ENCODE measurements around the gene HDAC4.

The HDAC4 gene

DNA sequence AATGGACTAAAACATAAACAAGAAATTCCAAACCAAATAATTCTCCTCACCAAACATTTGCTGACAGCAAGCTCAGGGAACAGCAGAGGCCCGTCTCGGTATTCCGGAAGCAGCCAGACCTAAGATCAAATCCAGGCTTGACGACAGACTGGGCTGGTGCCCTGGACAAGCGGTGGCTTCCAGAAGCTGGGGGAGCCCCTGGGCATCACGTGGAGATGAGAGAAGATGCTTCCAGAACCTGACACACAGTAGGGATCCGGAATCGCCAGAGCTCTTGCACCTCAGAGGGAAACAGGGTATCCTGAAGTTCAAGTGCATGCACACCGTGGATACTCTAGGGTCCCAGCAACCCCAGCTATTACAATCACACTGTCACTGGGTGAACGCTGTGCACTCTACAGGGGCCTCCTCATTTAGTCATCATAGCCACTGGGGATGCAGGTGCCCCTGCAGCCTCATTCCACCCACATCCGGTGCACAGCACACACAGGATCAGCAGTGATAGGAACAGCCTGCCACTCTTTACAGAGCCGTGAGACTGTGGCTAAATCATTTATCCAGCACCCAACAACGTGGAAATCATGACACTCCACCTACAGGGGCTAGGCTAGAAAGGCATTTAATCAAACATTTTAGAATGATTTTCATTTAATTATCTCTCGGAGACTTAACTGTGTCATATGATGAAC lies 102.6 kb downstream of the HDAC4 start:
- TF ChIP-seq SPI1 (IDR thresholded peaks at IDR 0.05; ENCODE audit: borderline replicate concordance, low read depth) = no peak
- TF ChIP-seq, protein P1, sequence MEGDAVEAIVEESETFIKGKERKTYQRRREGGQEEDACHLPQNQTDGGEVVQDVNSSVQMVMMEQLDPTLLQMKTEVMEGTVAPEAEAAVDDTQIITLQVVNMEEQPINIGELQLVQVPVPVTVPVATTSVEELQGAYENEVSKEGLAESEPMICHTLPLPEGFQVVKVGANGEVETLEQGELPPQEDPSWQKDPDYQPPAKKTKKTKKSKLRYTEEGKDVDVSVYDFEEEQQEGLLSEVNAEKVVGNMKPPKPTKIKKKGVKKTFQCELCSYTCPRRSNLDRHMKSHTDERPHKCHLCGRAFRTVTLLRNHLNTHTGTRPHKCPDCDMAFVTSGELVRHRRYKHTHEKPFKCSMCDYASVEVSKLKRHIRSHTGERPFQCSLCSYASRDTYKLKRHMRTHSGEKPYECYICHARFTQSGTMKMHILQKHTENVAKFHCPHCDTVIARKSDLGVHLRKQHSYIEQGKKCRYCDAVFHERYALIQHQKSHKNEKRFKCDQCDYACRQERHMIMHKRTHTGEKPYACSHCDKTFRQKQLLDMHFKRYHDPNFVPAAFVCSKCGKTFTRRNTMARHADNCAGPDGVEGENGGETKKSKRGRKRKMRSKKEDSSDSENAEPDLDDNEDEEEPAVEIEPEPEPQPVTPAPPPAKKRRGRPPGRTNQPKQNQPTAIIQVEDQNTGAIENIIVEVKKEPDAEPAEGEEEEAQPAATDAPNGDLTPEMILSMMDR (IDR thresholded peaks at IDR 0.05; ENCODE audit: insufficient read depth, low read length) = no peak
- TF ChIP-seq, protein P2, sequence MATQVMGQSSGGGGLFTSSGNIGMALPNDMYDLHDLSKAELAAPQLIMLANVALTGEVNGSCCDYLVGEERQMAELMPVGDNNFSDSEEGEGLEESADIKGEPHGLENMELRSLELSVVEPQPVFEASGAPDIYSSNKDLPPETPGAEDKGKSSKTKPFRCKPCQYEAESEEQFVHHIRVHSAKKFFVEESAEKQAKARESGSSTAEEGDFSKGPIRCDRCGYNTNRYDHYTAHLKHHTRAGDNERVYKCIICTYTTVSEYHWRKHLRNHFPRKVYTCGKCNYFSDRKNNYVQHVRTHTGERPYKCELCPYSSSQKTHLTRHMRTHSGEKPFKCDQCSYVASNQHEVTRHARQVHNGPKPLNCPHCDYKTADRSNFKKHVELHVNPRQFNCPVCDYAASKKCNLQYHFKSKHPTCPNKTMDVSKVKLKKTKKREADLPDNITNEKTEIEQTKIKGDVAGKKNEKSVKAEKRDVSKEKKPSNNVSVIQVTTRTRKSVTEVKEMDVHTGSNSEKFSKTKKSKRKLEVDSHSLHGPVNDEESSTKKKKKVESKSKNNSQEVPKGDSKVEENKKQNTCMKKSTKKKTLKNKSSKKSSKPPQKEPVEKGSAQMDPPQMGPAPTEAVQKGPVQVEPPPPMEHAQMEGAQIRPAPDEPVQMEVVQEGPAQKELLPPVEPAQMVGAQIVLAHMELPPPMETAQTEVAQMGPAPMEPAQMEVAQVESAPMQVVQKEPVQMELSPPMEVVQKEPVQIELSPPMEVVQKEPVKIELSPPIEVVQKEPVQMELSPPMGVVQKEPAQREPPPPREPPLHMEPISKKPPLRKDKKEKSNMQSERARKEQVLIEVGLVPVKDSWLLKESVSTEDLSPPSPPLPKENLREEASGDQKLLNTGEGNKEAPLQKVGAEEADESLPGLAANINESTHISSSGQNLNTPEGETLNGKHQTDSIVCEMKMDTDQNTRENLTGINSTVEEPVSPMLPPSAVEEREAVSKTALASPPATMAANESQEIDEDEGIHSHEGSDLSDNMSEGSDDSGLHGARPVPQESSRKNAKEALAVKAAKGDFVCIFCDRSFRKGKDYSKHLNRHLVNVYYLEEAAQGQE (IDR thresholded peaks at IDR 0.05; ENCODE audit: insufficient replicate concordance, low read depth) = no peak
- TF ChIP-seq POLR2AphosphoS5 (IDR thresholded peaks at IDR 0.05; ENCODE audit: low read depth) = no peak
- TF ChIP-seq GABPA (IDR thresholded peaks at IDR 0.05; ENCODE audit: low read depth) = no peak
- Histone ChIP-seq H3K27me3 (ENCODE audit: insufficient read depth, poor library complexity, severe bottlenecking) (no peaks in the 10 kb centered on the region), H3K4me3 (replicated peaks; ENCODE audit: insufficient read depth, low read length) (no peak overlapping the region), H3K27ac (replicated peaks) (no peak overlapping the region)
- no peak for DNase-seq (ENCODE audit: low read depth in 1 of 2, low spot score in 1 of 2)

DNA sequence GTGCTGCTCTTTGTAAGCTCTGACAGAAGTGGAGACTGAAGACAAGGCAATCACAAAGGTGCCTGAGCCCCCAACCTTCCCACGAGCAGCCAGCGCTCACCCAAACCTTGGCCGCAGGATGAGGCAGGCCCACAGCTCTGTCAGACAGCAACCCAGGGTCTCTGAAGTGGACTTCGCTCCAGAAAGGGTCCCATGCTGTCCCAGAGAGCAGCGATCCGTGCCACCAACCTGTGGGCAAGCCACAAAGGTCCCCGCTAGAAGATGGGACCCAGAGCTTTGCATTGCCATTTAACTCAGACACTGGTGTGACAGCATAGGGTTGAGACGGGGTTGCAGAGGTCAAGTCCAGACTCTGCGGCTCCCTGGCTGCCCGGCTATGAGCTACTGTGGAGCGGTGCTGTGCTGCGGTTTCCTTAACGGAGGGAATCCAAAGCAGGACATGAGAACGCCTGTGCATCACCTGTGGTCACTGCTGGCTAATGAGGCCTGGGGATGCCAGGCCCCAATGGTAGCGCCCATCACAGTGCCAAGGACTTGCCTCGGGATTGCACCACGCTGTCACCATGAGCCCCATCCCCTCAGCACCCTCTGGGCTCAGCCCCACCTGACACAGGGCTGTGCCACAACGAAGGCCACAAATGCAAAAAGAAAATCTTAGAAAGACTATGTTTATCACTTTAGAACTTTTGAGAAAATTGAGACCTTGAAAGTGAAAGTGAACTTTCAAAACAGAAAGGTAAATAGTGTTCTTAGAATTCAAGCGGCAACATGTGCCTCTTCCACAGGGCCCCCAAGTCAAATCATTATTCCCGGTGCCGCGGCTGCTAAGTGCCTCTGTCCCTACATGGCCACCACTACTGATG lies 103.4 kb downstream of the HDAC4 start:
- DNase-seq (ENCODE audit: low read depth in 1 of 2, low spot score in 1 of 2) = no peak
- no peaks in the 10 kb centered on the region for H3K27me3 ChIP-seq (ENCODE audit: insufficient read depth, poor library complexity, severe bottlenecking)
- no peak overlapping the region for H3K27ac ChIP-seq (replicated peaks)
- TF ChIP-seq GABPA (IDR thresholded peaks at IDR 0.05; ENCODE audit: low read depth) (no peak), POLR2AphosphoS5 (IDR thresholded peaks at IDR 0.05; ENCODE audit: low read depth) (no peak), SPI1 (IDR thresholded peaks at IDR 0.05; ENCODE audit: borderline replicate concordance, low read depth) (no peak)
- TF ChIP-seq, protein P1 (IDR thresholded peaks at IDR 0.05; ENCODE audit: insufficient read depth, low read length) = no peak
- TF ChIP-seq, protein P2 (IDR thresholded peaks at IDR 0.05; ENCODE audit: insufficient replicate concordance, low read depth) = no peak
- no peak overlapping the region for H3K4me3 ChIP-seq (replicated peaks; ENCODE audit: insufficient read depth, low read length)

DNA sequence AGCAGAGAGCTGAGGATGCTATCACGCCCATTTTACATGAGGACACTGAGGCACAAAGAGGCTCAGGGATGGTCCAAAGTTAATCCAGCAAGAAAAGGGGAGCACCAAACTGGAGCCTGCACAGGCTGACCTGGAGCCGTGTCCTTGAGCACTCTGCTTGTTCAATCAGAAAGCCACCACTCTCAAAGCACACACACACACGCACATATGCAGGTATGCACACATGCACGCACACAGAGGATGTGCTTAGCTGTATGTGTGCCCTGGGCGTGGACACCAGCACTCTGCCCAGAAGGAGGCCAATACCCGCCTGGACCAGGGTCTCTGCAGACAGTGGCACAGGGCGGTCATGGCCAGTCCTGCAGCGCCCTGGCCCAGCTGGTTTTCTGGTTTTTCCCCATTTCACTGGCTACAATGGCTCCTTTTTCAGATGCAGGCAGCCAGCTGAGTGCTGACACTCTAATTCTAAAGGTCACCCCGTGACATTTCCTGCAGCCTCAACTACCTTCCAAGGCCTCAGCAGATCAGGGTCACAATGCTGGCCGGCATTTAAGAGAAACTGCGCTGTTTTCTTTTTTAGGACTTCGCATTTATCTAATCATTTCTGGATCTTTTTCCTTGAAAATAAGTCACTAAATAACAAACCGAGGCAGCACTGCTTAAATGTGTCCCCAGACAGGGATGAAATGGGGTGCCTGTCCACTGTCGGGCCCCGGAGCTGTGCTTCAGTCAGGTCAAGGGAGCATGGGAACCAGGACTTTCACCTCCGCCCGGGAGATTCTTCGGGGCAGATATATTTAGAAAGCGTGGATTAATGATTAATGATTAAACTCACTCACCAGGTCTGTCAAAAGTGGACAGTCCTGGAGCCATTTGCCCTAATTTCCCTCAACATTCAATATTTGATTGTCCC lies 104.5 kb downstream of the HDAC4 start:
- no peak overlapping the region for H3K27ac ChIP-seq (replicated peaks)
- TF ChIP-seq SPI1 (IDR thresholded peaks at IDR 0.05; ENCODE audit: borderline replicate concordance, low read depth) (no peak), POLR2AphosphoS5 (IDR thresholded peaks at IDR 0.05; ENCODE audit: low read depth) (no peak), GABPA (IDR thresholded peaks at IDR 0.05; ENCODE audit: low read depth) (no peak)
- TF ChIP-seq, protein P2 (IDR thresholded peaks at IDR 0.05; ENCODE audit: insufficient replicate concordance, low read depth) = no peak
- TF ChIP-seq, protein P1 (IDR thresholded peaks at IDR 0.05; ENCODE audit: insufficient read depth, low read length) = no peak
- no peak overlapping the region for H3K4me3 ChIP-seq (replicated peaks; ENCODE audit: insufficient read depth, low read length)
- DNase-seq (ENCODE audit: low read depth in 1 of 2, low spot score in 1 of 2) = no peak
- no peaks in the 10 kb centered on the region for H3K27me3 ChIP-seq (ENCODE audit: insufficient read depth, poor library complexity, severe bottlenecking)

All from HL-60 (cell line).